IPS-18a (cell line): ENCODE data around the gene ZDHHC15.
A peak's percentile ranks its signal among the peaks of the same experiment; 100 is the strongest.
"Not testable (repeated sequence)": the region's sequence is repeated elsewhere in the genome, so short reads cannot be mapped to it uniquely, and the experiment has no call there.

Source experiments
- H3K27ac ChIP-seq: one replicate; pipeline ENCODE4 v1.5.1; 2013; ENCODE audit warnings: low read length
- H3K27me3 ChIP-seq: one replicate; pipeline ENCODE4 v1.6.1; 2013; ENCODE audit warnings: mild to moderate bottlenecking, low read length; ENCODE audit not compliant: control insufficient read depth, insufficient read depth
- H3K36me3 ChIP-seq: one replicate; pipeline ENCODE4 v1.6.1; 2013; ENCODE audit warnings: low read depth, low read length; ENCODE audit not compliant: control insufficient read depth
- H3K4me1 ChIP-seq: one replicate; pipeline ENCODE4 v1.6.1; 2013; ENCODE audit warnings: low read depth, low read length; ENCODE audit not compliant: control insufficient read depth
- H3K4me3 ChIP-seq: one replicate; pipeline ENCODE4 v1.5.1; 2013; ENCODE audit warnings: low read length
- H3K9ac ChIP-seq: one replicate; pipeline ENCODE4 v1.6.1; 2013; ENCODE audit warnings: mild to moderate bottlenecking, low read length, moderate library complexity
- H3K9me3 ChIP-seq: one replicate; pipeline ENCODE4 v1.6.1; 2013; ENCODE audit warnings: low read depth, low read length; ENCODE audit not compliant: control insufficient read depth

The ZDHHC15 gene, protein sequence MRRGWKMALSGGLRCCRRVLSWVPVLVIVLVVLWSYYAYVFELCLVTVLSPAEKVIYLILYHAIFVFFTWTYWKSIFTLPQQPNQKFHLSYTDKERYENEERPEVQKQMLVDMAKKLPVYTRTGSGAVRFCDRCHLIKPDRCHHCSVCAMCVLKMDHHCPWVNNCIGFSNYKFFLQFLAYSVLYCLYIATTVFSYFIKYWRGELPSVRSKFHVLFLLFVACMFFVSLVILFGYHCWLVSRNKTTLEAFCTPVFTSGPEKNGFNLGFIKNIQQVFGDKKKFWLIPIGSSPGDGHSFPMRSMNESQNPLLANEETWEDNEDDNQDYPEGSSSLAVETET

DNA sequence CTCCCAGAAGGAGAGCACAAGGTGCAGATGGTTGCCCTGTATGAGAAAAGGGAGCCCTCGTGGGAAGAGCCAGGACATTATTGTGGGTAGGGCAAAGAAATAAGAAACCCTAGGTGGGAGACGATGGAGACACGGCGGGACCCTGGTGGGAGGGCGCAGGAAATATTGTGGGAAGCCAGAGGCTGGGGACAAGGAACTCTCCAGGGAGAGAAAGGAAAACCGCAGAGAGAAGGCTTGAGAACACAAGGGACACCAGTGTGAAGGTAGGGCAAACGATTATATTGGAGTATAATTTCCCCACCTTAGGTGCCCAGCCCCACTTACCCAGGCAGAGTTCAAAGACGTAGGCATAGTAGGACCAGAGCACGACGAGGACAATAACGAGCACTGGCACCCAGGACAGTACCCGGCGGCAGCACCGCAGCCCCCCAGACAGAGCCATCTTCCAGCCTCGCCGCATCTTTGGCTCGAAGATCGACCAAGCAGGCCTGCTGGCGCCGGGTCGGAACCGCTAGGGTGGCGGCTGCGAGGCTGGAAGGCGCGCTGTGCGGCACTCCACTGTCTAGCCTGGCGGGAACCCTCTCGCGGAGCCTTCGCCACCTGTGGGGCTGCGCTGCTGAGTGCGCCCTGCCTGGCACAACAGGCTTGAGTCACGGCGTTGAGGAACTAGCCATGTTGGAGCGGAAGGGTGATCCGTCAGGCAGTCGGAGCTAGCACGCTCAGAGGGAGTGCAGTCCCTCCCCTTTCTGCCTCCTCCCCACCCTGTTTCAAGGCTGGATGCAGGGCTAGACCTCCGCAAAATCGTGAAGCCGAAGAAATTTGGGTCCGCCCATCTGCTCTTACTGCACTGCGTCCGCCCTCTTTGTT is at the start of gene ZDHHC15:
TSS of gene ZDHHC15 (minus strand) at position 473 of the 867 bp plus-strand sequence. CDS start at position 460, 13 bp downstream.
- Histone ChIP-seq H3K27me3 (no peaks in the 10 kb centered on the region), H3K4me3 (peak within 1 kb of the TSS; percentile 60), H3K9me3 (peaks cover 6% of the 10 kb centered on the region), H3K4me1 (peaks cover 4% of the 10 kb centered on the region), H3K36me3 (no peaks in the 10 kb centered on the region), H3K27ac (no peak within 1 kb of the TSS), H3K9ac (peak within 1 kb of the TSS; percentile 51)

DNA sequence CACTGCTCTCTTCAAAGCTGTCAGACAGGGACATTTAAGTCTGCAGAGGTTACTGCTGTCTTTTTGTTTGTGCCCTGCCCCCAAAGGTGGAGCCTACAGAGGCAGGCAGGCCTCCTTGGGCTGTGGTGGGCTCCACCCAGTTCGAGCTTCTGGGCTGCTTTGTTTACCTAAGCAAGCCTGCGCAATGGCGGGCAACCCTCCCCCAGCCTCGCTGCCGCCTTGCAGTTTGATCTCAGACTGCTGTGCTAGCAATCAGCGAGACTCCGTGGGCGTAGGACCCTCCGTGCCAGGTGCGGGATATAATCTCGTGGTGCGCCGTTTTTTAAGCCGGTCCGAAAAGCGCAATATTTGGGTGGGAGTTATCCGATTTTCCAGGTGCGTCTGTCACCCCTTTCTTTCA is 37.7 kb upstream of the ZDHHC15 start:
- not testable (repeated sequence) for H3K9ac ChIP-seq, H3K27ac ChIP-seq, H3K4me3 ChIP-seq, H3K27me3 ChIP-seq, H3K4me1 ChIP-seq, H3K36me3 ChIP-seq, H3K9me3 ChIP-seq

DNA sequence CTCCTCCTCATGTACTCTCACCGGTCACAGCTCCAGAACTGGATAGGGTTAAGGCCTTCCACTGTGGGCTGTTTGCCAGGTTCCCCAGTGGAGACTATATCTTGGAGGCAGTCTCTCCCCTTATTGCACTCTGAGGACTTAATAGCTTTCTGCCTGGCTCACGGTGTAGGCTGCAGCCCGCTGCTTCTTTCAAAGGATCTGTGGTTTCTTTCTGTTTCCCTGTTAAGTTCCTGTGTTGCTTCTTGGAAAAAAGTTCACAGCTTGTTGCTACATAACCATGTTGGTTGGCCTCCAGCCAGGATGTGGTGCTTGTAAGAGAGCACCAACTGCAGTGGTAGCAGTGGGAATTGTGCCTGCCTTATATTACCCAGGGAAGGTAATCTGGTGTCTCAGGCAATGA is 24.9 kb upstream of the ZDHHC15 start:
- no peaks in the 10 kb centered on the region for H3K36me3 ChIP-seq
- H3K4me3 ChIP-seq = no peak overlapping the region
- H3K9me3 ChIP-seq = peaks cover 14% of the 10 kb centered on the region

DNA sequence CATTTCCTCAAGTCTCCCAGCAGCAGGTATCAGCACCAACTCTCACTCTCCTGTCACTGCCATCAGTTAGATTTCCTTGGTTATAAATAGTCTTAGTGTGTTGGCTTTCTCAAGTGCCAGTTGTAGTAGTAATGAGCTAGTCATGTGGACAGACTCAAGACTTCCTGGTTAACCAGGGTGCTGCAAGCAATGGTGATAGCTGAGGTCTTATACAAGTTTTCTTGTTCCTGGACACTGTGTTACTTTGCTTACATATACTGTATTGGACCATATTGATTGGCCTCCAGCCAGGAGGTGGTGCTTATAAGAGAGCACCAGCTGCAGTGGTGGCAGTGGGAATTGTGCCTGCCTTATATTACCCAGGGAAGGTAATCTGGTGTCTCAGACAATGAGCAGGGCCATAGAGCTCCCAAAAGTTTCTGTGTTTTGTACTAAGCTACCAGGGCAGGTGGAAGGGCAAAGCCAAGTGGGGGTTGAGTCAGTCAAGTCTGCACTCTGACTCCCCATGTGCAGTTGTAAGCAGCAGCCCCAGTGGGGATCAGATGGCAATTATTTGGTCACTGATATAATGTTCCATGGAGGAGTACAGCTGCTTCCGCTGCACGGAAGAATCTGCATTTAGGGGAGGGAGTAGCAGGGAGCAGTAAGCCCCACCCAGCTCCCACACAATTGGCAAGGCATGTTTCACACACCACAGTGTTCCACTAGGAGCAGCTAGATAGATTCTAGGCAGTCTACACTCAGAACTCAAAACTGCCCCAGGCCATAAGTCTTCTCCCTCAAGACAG is 24.1 kb upstream of the ZDHHC15 start:
- no peak overlapping the region for H3K27ac ChIP-seq

More for the DNA sequence above, 24.9 kb upstream of the ZDHHC15 start:
- Histone ChIP-seq H3K4me1 (no peaks in the 10 kb centered on the region), H3K9ac (no peak overlapping the region), H3K27me3 (no peaks in the 10 kb centered on the region), H3K27ac (no peak overlapping the region)

DNA sequence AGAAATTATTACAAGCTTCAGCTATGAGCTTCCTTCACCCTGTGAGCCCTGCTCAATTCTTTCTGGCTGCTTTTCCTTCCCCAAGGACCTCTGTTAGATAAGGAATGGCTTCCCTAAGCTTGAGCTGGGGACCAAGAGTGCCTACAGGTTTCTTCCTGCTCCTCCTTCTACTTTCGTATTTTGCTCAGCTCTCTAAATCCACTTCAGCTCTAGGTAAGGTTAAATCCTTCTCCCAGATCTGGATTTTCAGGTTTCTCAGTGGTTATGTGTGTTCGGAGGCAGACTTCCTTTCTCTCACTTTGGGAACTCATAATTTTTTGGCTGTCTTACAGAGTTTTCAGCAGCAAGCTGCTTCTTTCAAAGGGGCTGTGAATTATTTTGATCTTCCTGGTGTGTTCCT is 21.9 kb upstream of the ZDHHC15 start:
- Histone ChIP-seq H3K27me3 (no peaks in the 10 kb centered on the region), H3K9me3 (peaks cover 11% of the 10 kb centered on the region), H3K9ac (no peak overlapping the region), H3K27ac (no peak overlapping the region), H3K4me3 (no peak overlapping the region), H3K4me1 (no peaks in the 10 kb centered on the region), H3K36me3 (no peaks in the 10 kb centered on the region)

More for the DNA sequence above, 24.1 kb upstream of the ZDHHC15 start:
- H3K4me3 ChIP-seq = no peak overlapping the region
- peaks cover 10% of the 10 kb centered on the region for H3K9me3 ChIP-seq
- no peaks in the 10 kb centered on the region for H3K36me3 ChIP-seq
- no peaks in the 10 kb centered on the region for H3K27me3 ChIP-seq
- no peak overlapping the region for H3K9ac ChIP-seq
- no peaks in the 10 kb centered on the region for H3K4me1 ChIP-seq

DNA sequence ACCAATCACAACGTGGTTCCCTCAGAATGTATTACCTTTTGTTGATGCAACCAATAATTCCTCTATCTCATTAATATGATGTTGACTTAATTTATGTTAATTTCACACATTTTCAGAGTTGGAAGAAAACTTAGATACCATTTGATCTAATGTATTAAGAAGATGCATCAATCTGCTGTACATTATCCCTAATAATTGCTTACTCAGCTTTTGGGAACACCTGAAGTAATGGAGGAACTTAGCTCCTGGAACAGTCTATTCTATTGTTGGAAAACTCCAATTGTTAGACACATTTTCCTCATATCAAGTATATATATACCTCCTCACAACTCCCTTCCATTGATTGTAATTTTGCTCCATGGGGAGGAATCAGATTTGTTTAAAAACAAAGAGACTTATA is 38.9 kb downstream of the ZDHHC15 start:
- no peak overlapping the region for H3K27ac ChIP-seq
- peaks cover 11% of the 10 kb centered on the region for H3K9me3 ChIP-seq
- H3K9ac ChIP-seq = no peak overlapping the region
- H3K36me3 ChIP-seq = no peaks in the 10 kb centered on the region
- no peak overlapping the region for H3K4me3 ChIP-seq
- no peaks in the 10 kb centered on the region for H3K4me1 ChIP-seq
- no peaks in the 10 kb centered on the region for H3K27me3 ChIP-seq

DNA sequence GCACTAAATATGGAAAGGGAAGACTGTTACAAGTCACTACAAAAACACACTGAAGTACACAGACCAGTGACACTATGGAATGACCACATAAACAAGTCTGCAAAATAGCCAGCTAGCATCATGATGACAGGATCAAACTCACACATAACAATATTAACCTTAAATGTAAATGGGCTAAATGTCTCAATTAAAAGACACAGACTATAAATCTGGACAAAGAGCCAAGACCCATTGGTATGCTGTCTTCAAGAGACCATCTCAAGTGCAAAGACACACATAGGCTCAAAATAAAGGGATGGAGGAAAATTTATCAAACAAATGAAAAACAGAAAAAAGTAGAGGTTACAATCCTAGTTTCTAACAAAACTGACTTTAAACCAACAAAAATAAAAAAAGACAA is 61.1 kb downstream of the ZDHHC15 start:
- H3K4me1 ChIP-seq, H3K36me3 ChIP-seq, H3K27me3 ChIP-seq, H3K9ac ChIP-seq, H3K4me3 ChIP-seq, H3K27ac ChIP-seq: not testable (repeated sequence)
- peaks cover 19% of the 10 kb centered on the region for H3K9me3 ChIP-seq

DNA sequence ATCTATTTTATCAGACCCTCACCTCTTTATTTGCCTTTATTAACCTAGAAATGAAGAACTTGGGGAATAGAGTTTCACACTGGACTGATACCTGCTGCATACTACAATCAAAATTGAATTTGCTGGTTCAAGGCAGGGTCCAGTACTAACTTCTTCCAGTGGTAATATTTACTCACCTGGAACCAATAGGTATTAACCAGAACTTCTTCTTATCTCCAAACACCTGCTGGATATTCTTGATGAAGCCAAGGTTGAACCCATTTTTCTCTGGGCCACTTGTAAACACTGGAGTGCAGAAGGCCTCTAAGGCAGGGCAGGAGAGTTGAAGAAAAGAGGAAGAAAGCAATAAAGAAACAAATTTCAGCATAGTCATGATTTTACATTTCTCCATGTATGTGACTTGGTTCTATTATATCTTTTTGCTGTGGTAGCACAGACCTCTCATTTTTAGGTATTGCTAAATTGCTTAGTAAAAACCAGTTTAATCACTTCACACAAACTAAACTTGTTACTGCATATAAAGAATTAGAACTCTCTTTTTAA is 101.1 kb downstream of the ZDHHC15 start:
- Histone ChIP-seq H3K36me3 (no peaks in the 10 kb centered on the region), H3K27me3 (no peaks in the 10 kb centered on the region), H3K9me3 (peaks cover 18% of the 10 kb centered on the region), H3K4me1 (no peaks in the 10 kb centered on the region), H3K27ac (no peak overlapping the region), H3K9ac (no peak overlapping the region), H3K4me3 (no peak overlapping the region)

DNA sequence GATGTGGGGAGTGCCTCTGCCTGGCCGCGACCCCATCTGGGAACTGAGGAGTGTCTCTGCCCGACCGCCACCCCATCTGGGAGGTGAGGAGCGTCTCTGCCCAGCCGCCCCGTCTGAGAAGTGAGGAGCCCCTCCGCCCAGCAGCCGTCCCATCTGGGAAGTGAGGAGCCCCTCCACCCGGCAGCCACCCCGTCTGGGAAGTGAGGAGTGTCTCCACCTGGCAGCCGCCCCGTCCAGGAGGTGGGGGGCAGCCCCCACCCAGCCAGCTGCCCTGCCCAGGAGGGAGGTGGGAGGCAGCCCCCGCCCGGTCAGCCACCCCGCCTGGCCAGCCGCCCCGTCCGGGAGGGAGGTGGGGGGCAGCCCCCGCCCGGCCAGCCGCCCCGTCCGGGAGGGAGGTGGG is 115.7 kb downstream of the ZDHHC15 start:
- H3K4me1 ChIP-seq, H3K9ac ChIP-seq: not testable (repeated sequence)
- peaks cover 21% of the 10 kb centered on the region for H3K9me3 ChIP-seq

DNA sequence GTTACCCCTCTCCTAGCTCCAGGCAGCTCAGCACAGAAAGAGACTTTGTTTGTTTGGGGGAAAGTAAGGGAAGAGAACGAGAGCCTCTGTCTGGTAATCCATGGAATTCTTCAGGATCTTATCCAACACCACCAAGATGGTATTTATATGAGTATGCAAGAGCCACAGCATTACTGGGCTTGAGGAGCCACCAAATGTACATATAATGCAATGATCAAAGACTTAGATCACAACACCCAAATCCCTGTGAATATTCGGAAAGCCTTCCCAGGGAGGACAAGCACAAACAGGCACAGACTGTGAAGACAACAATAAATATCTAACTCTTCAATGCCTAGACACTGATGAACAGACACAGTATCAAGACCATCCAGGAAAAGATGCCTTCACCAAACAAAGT is 132.4 kb downstream of the ZDHHC15 start:
- Histone ChIP-seq H3K9ac (no peak overlapping the region), H3K9me3 (peaks cover 20% of the 10 kb centered on the region), H3K4me3 (no peak overlapping the region), H3K27ac (no peak overlapping the region), H3K27me3 (no peaks in the 10 kb centered on the region), H3K4me1 (no peaks in the 10 kb centered on the region), H3K36me3 (no peaks in the 10 kb centered on the region)

More for the DNA sequence above, 115.7 kb downstream of the ZDHHC15 start:
- H3K27me3 ChIP-seq, H3K27ac ChIP-seq, H3K4me3 ChIP-seq, H3K36me3 ChIP-seq: not testable (repeated sequence)

DNA sequence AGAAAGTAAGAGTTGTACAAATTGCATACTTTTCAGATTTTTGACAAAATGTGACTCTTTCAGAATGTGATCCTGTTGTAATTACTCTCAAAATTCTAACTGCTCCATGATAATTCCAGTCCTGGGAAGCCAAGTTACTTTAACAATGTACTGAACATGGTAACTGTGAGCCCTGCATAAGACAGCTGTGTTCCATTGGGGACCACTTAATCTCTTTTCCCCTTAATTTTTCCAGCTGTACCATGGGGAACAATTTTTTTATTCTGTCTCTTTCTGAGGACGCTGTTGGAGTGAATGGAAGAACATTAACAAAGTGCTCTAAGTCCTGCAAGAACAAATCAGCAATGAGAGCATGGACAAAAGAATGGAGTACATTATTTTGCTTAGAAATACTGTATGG is 153.1 kb downstream of the ZDHHC15 start:
- no peak overlapping the region for H3K4me3 ChIP-seq
- no peak overlapping the region for H3K9ac ChIP-seq
- H3K27me3 ChIP-seq = no peaks in the 10 kb centered on the region
- no peak overlapping the region for H3K27ac ChIP-seq
- H3K36me3 ChIP-seq = no peaks in the 10 kb centered on the region
- no peaks in the 10 kb centered on the region for H3K4me1 ChIP-seq
- H3K9me3 ChIP-seq = peaks cover 26% of the 10 kb centered on the region
